T1000 (cell line): ENCODE measurements around the gene BICRA.
"Not testable (repeated sequence)": the region's sequence is repeated elsewhere in the genome, so short reads cannot be mapped to it uniquely, and the experiment has no call there.

Source experiments
- DNase-seq: peaks from one replicate; lab custom pipeline; 2025; ENCODE audit warnings: mixed read lengths; lab: John Stamatoyannopoulos, UW

BICRA gene

GRCh38 chr19:47716270-47716937, 107.5 kb downstream of the BICRA start:
- DNase-seq, result no peak

DNA sequence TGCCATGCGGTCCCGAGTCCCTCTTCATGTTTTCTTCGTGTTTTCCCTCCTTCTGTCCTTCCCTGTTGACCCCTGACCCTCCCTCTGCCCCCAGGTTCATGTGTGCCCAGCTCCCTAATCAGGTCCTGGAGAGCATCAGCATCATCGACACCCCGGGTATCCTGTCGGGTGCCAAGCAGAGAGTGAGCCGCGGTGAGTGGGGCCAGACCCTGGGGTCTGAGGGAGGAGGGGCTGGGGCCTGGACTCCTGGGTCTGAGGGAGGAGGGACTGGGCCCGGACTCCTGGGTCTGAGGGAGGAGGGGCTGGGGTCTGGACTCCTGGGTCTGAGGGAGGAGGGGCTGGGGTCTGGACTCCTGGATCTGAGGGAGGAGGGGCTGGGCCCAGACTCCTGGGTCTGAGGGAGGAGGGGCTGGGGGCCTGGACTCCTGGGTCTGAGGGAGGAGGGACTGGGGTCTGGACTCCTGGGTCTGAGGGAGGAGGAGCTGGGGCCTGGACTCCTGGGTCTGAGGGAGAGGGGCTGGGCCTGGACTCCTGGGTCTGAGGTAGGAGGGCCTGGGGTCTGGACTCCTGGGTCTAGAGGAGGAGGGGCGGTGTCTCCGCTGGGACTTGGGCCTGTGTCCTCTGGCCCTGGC, 109.6 kb downstream of the BICRA start:
- not testable (repeated sequence) for DNase-seq

- DNase-seq, result peak; percentile 80
Measured at GRCh38 chr19:47719047-47719859, 110.3 kb downstream of the BICRA start.

DNA sequence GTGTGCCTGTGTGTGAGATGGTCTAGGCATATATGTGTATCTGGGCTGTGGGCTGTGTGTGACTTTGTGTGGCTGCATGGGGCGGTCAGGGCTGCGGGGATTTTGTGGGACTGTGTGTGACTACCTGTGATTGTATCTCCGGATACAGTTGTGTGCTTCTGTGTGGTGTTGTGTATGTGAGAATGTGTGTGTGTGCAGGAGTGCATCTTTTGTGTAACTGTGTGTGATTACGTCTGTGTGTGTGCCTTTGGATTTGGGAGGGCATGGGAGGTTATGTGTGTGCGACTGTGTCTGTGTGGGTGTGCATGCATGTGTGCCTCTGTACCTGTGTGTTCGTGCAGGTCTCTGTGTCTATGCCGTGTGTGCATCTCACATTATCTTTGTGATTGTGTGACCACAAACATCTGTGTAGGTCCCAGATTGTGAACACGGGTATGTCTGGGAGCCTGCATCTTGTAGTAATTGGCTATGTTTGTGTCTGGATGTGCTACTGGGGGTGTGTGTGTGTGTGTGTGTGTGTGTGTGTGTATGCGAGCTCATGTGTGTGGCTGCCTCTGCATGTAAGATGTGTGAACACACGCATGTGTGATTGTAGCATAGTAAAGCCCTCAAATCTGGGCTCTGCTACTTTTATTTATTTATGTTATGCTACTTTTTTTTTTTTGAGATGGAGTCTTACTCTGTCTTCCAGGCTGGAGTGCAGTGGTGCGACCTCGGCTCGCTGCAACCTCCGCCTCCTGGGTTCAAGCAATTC, 111.9 kb downstream of the BICRA start:
- DNase-seq, result no peak

DNA sequence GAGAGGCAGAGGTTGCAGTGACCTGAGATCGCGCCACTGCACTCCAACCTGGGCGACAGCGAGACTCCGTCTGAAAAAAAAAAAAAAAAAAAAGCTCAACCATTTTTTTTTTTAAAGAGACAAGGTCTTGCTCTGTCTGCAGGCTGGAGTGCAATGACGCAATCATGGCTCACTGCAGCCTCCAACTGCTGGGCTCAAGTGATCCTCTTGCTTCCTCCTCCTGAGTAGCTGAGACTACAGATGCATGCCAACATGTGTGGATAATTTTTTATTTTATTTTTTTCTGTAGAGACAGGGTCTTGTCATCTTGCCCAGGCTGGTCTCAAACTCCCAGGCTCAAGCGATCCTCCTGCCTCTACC, 114.6 kb downstream of the BICRA start:
- DNase-seq, result no peak

DNA sequence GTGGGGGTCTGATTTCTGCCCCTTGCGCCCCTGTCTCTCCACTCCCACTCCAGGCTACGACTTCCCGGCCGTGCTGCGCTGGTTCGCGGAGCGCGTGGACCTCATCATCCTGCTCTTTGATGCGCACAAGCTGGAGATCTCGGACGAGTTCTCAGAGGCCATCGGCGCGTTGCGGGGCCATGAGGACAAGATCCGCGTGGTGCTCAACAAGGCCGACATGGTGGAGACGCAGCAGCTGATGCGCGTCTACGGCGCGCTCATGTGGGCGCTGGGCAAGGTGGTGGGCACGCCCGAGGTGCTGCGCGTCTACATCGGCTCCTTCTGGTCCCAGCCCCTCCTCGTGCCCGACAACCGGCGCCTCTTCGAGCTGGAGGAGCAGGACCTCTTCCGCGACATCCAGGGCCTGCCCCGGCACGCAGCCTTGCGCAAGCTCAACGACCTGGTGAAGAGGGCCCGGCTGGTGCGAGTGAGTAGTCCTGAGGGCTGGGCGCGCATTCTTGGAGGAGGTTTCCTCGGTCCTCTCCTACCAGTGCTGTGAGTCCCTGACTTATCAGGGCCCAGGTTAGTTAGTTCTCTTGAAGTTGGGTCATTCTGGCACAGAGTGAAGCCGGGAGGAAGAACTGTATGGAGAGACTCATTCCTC, 116.9 kb downstream of the BICRA start:
- no peak for DNase-seq

DNA sequence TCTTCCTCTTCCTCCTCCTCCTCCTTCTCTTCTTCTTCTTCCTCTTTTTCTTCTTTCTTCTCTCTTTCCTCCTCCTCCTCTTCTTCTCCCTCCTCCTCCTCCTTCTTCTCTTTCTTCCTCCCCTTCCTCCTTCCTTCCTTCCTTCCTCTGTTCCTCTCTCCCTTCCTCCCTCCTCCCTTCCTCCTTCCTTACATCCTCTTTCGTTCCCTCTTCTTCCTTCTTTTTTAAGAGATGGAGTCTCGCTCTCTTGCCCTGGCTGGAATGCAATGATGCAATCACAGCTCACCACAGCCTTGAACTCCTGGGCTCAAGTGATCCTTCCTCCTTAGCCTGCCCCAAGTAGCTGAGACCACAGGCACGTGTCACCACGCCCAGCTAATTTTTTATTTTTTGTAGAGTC, 117.5 kb downstream of the BICRA start:
- DNase-seq, result no peak

DNA sequence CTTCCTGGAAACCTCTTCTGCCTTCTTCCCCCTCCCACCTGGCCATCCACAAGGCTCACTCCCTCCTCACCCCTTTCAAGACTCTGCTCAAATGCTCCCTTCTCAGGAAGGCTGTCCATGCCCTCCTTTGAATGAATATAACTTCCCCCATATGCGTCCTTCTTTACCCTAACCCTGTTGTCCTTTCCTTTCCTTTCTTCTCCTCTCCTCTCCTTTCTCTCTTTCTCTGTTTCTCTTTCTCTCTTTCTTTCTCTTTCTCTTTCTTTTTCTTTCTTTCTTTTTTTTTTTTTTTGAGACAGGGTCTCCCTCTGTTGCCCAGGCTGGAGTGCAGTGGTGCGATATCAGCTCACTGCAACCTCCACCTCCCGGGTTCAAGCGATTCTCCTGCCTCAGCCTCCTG, 119.4 kb downstream of the BICRA start:
- DNase-seq, result not testable (repeated sequence)

GRCh38 chr19:47729468-47729798, 120.5 kb downstream of the BICRA start:
- peak; percentile 84 for DNase-seq

DNA sequence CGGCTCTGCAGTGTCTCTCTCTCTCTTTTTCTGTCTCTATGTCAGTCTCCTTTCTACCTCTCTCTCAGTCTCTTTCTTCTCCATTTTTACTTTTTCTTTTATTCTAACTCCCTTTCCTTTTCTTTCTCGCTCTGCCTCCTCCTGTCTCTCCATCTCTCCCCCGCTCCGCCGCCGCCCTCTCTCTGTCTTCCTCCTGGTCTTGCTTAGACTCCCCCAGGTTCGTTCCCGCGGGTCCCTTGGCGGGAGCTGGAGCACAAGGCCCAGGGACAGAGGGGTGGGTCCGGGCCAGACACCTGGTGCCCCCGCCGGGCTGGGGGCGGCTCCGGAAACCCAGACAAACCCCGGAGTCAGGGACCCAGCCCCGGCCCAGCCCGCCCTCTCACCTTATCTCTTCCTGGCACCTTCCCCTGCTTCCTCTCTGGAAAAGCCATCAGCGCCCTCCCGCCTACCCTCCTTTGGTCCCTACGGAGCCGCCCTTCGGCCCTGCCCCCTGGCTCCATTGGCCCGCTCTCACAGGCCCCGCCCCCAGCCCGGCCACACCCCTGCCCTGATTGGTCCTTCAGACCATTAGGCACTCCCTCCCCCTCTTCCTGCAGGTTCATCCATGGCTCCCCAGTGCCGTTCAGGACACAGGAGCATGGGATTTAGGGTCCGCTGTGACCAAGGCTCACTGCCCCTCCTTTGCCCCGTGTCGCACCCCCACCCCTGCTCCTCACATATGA, 121.0 kb downstream of the BICRA start:
- no peak for DNase-seq

GRCh38 chr19:47730521-47730889, 121.6 kb downstream of the BICRA start:
- no peak for DNase-seq

GRCh38 chr19:47730910-47731309, 122.0 kb downstream of the BICRA start:
- no peak for DNase-seq

GRCh38 chr19:47735131-47735530, 126.2 kb downstream of the BICRA start:
- DNase-seq, result no peak

DNA sequence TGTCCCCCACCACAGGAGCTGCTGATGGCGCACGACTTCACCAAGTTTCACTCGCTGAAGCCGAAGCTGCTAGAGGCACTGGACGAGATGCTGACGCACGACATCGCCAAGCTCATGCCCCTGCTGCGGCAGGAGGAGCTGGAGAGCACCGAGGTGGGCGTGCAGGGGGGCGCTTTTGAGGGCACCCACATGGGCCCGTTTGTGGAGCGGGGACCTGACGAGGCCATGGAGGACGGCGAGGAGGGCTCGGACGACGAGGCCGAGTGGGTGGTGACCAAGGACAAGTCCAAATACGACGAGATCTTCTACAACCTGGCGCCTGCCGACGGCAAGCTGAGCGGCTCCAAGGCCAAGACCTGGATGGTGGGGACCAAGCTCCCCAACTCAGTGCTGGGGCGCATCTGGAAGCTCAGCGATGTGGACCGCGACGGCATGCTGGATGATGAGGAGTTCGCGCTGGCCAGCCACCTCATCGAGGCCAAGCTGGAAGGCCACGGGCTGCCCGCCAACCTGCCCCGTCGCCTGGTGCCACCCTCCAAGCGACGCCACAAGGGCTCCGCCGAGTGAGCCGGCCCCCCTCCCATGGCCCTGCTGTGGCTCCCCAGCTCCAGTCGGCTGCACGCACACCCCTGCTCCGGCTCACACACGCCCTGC, 132.1 kb downstream of the BICRA start:
- DNase-seq, result no peak

DNA sequence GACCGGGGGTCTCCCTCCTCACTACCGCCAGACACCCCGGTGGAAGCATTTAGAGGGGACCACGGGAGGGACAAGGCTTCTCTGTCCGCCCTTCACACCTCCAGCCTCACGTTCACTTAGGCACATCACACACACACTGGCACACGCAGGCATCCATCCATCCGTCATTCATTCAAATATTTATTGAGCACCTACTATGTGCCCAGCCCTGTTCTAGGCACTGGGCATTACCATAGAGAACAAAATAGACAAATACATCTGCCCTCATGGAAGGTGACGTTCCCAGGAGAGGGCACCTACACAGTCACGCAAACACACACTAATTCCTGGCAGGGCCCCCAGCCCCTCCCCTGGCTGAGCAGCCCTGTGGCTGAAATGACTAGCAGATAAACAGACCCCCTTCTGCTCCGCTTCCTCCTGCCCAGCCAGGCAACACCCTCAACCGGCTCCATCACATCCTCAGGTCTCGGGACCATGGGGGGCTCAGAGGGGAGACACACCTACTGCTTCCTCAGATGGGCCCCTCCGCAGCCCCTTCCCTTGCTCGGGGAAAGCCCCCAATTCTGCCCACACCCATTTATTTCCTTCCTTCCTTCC, 132.7 kb downstream of the BICRA start:
- no peak for DNase-seq

DNA sequence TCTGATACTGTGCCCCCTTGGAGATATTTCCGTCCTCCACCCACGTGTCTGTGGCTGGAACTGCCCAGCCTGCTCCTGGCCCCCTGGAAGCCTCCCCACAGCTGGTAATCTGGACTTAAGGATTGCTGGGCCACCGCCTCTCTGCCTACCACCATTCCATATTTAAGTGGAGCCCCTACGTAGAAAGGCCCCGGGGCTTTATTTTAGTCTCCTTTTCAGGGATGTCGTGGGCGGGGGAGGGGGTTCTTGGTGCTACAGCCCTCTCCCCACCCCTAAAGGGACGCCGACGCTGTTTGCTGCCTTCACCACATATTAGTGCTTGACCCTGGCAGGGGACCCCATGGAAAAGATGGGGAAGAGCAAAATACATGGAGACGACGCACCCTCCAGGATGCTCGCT, 133.7 kb downstream of the BICRA start:
- no peak for DNase-seq

GRCh38 chr19:47745010-47745901, 136.3 kb downstream of the BICRA start, which contains the start of gene NOP53:
Gene NOP53 (plus strand): TSS chr19:47745546. CDS start chr19:47745560, 14 bp downstream.
- peak; percentile 92 for DNase-seq

GRCh38 chr19:47746129-47746528, 137.2 kb downstream of the BICRA start:
- DNase-seq, result not testable (repeated sequence)

- DNase-seq, result no peak
Measured at GRCh38 chr19:47749326-47749725, 140.4 kb downstream of the BICRA start.
